Endothelial cell of umbilical vein (primary cell): Measurements from ENCODE around the gene FBXL19. TPM values are rescaled to one million over a fixed set of nuclear protein-coding genes. Genes with fewer than 3 reads are reported as not detected.
A peak's percentile ranks its signal among the peaks of the same experiment; 100 is the strongest.

Experiments
- BruUV-seq: library from RNA; stranded (reverse); fragments of 400-500 nt; replicated peaks from 2 replicates; lab custom pipeline; 2021; lab: Mats Ljungman, UMichigan
- CTCF ChIA-PET: fragments of 300-600, 350-600 bp; sonication (Branson Sonifier 250); formaldehyde crosslinking; loops from one replicate; lab custom pipeline; 2021; ENCODE audit warnings: antibody characterized with exemption, inconsistent platforms; lab: Charles Lee
- POLR2A ChIA-PET: fragments of 300-600, 350-600 bp; sonication (Branson Sonifier 250); formaldehyde crosslinking; loops from one replicate; lab custom pipeline; 2021; ENCODE audit warnings: antibody characterized with exemption, inconsistent platforms; lab: Charles Lee
- DNase-seq: peaks from one replicate; pipeline ENCODE4 v3.0.0-alpha.2; 2011; ENCODE audit warnings: low read depth, low spot score
- FAIRE-seq: peaks from 2 replicates; lab custom pipeline; 2011; peaks lifted over from hg19 to GRCh38; lab: Jason Lieb, UNC
- H2AFZ ChIP-seq: 2 replicates; pipeline ENCODE4 v1.6.0; 2012; ENCODE audit warnings: low read depth, low read length, control low read depth, inconsistent platforms
- H3K27ac ChIP-seq: 2 replicates; pipeline ENCODE4 v1.5.1; 2011; ENCODE audit warnings: low read depth, mild to moderate bottlenecking, control low read depth, low read length, moderate library complexity; ENCODE audit not compliant: insufficient read depth
- H3K27me3 ChIP-seq, 2 experiments: 2 replicates each; pipeline versions ENCODE4 v1.6.0 to v1.6.1; 2011; ENCODE audit warnings: low read length in 2 of 2, mixed read lengths in 1 of 2; ENCODE audit not compliant: control insufficient read depth in 2 of 2, insufficient read depth in 2 of 2
- H3K36me3 ChIP-seq, 2 experiments: 2 replicates in 1 of 2; 3 replicates in 1 of 2; pipeline ENCODE4 v1.5.1; 2011; ENCODE audit warnings: low read length in 2 of 2, mild to moderate bottlenecking in 1 of 2, moderate library complexity in 1 of 2; ENCODE audit not compliant: control insufficient read depth in 2 of 2, insufficient read depth in 2 of 2; ENCODE audit errors: extremely low read depth in 1 of 2
- H3K4me1 ChIP-seq: 3 replicates; pipeline ENCODE4 v1.5.1; 2011; ENCODE audit warnings: mild to moderate bottlenecking, low read length; ENCODE audit not compliant: control insufficient read depth, insufficient read depth; ENCODE audit errors: extremely low read depth
- H3K4me2 ChIP-seq: 2 replicates; pipeline ENCODE4 v1.6.1; 2011; ENCODE audit warnings: low read length, control low read depth, mixed read lengths; ENCODE audit not compliant: insufficient read depth
- H3K4me3 ChIP-seq, 3 experiments: fragments of 200-600 bp in 1 of 3; sonication (generic), shearing (Covaris generic) in 1 of 3; replicated peaks in 1 of 3; 2 replicates each; pipeline ENCODE4 v1.5.1; 2011 to 2016; ENCODE audit warnings: control low read depth in 3 of 3, low read length in 3 of 3, mild to moderate bottlenecking in 2 of 3, inconsistent platforms in 1 of 3, low read depth in 1 of 3, moderate library complexity in 1 of 3; ENCODE audit not compliant: insufficient read depth in 1 of 3
- H3K79me2 ChIP-seq: 2 replicates; pipeline ENCODE4 v1.6.0; 2012; ENCODE audit warnings: low read length, inconsistent platforms; ENCODE audit not compliant: control insufficient read depth, insufficient read depth
- H3K9ac ChIP-seq: replicated peaks from 2 replicates; pipeline ENCODE3; 2011; ENCODE audit warnings: low read length, control low read depth; ENCODE audit not compliant: insufficient read depth; ENCODE audit errors: extremely low read depth
- H3K9me1 ChIP-seq: replicated peaks from 3 replicates; pipeline ENCODE4 v1.6.0; 2011; ENCODE audit warnings: mild to moderate bottlenecking, low read length; ENCODE audit not compliant: control insufficient read depth, insufficient read depth; ENCODE audit errors: extremely low read depth
- H3K9me3 ChIP-seq: replicated peaks from 2 replicates; pipeline ENCODE4 v1.5.1; 2012; ENCODE audit warnings: low read length, inconsistent platforms; ENCODE audit not compliant: control insufficient read depth, insufficient read depth
- H4K20me1 ChIP-seq: replicated peaks from 2 replicates; pipeline ENCODE3; 2011; ENCODE audit warnings: mild to moderate bottlenecking, low read length; ENCODE audit not compliant: control insufficient read depth, insufficient read depth; ENCODE audit errors: extremely low read depth
- CTCF ChIP-seq, 2 donors: IDR thresholded peaks; 1 replicate in 1 of 2; 2 replicates in 1 of 2; pipeline ENCODE4 v1.5.1; 2011; ENCODE audit warnings: low read length in 2 of 2, mild to moderate bottlenecking in 2 of 2, moderate library complexity in 2 of 2, control low read depth in 1 of 2, inconsistent platforms in 1 of 2, low read depth in 1 of 2; ENCODE audit not compliant: insufficient read depth in 1 of 2; ENCODE audit errors: extremely low read depth in 1 of 2
- EZH2 ChIP-seq: IDR thresholded peaks from 2 replicates; pipeline ENCODE4 v1.6.1; 2012; ENCODE audit warnings: borderline replicate concordance, low read depth, mild to moderate bottlenecking, moderate library complexity, low read length, inconsistent platforms; ENCODE audit not compliant: severe bottlenecking
- FOS ChIP-seq: IDR thresholded peaks from 2 replicates; pipeline ENCODE4 v1.6.1; 2011; ENCODE audit warnings: mild to moderate bottlenecking, low read length, moderate library complexity, borderline replicate concordance; ENCODE audit not compliant: insufficient read depth
- GATA2 ChIP-seq: IDR thresholded peaks from 2 replicates; pipeline ENCODE4 v1.7.0; 2011; ENCODE audit warnings: low read depth, mild to moderate bottlenecking, moderate library complexity, mixed read lengths, low read length; ENCODE audit not compliant: insufficient read length, insufficient read depth
- JUN ChIP-seq: IDR thresholded peaks from 2 replicates; pipeline ENCODE4 v1.6.1; 2011; ENCODE audit warnings: borderline replicate concordance, low read depth; ENCODE audit not compliant: insufficient read length, insufficient read depth
- MAX ChIP-seq: IDR thresholded peaks from 2 replicates; pipeline ENCODE4 v1.6.1; 2011; ENCODE audit not compliant: insufficient read depth, insufficient read length
- MYC ChIP-seq: IDR thresholded peaks from one replicate; pipeline ENCODE4 v1.6.1; 2011; ENCODE audit warnings: mild to moderate bottlenecking, low read depth, low read length
- POLR2A ChIP-seq: IDR thresholded peaks from 2 replicates; pipeline ENCODE4 v1.6.1; 2012; ENCODE audit warnings: low read depth, mild to moderate bottlenecking, control low read depth, low read length
- POLR2AphosphoS5 ChIP-seq: IDR thresholded peaks from 2 replicates; pipeline ENCODE4 v1.6.1; 2012; ENCODE audit warnings: low read depth, mild to moderate bottlenecking, control low read depth, low read length, moderate library complexity; ENCODE audit not compliant: insufficient read depth
- dilution Hi-C: fragments of 300-500 bp; cut with MboI; formaldehyde crosslinking; loops from one replicate; pipeline ENCODE4 v1.15.0; 2019; ENCODE audit warnings: low sequenced_read_pairs; ENCODE audit not compliant: extremely low pct_ligation_motif_present
- intact Hi-C: fragments of 100-400 bp; cut with micrococcal nuclease; formaldehyde crosslinking; loops from one replicate; pipeline ENCODE4 v1.10.0; 2022
- polyA plus RNA-seq, 4 experiments: library from polyadenylated mRNA; depleted of rRNA in 3 of 4; stranded (reverse) in 3 of 4; unstranded in 1 of 4; fragments of >200 nt; gene quantifications; 2 replicates each; pipeline versions ENCODE4 v1.2.1 to v1.2.3, GENCODE V29; 2011 to 2012; ENCODE audit warnings: missing spikeins in 1 of 4
- total RNA-seq: library from RNA; stranded (reverse); gene quantifications from 2 replicates; pipeline ENCODE4 v1.2.3, GENCODE V29; 2021

Gene FBXL19
- total and polyA plus RNA-seq, 2 donors (not counting 3 experiments of a cell fraction or from before 2014, with no cell fraction given): 22.1 to 38.0 TPM

GRCh38 chr16:30892670-30893416, 30.5 kb upstream of the FBXL19 start:
- Histone ChIP-seq H2AFZ (no peak overlapping the region), H3K9ac (peak overlapping the region; percentile 85), H3K9me3 (no peaks in the 10 kb centered on the region), H3K4me3 (peak overlapping the region; percentile 39 to 72 (median 63)), H3K4me2 (peak overlapping the region; percentile 78), H3K9me1 (no peaks in the 10 kb centered on the region), H3K36me3 (peaks cover 2 to 3% of the 10 kb centered on the region in 2 experiments), H3K79me2 (peaks cover 9% of the 10 kb centered on the region), H3K27me3 (no peaks in the 10 kb centered on the region), H3K27ac (no peak overlapping the region), H4K20me1 (no peaks in the 10 kb centered on the region), H3K4me1 (peaks cover 13% of the 10 kb centered on the region)
- ChIA-PET CTCF (interaction anchor here (1.2 to 1.7 kb wide), 2 partner anchors 9 to 48 kb away, joined by 5 to 6 read pairs; no protein-coding TSS in a partner anchor), POLR2A (interaction anchor here (0.6 kb wide), 1 partner anchor 31 kb away, joined by 5 read pairs; the partner anchor contains the start of gene FBXL19)
- DNase-seq: no peak
- intact Hi-C loops (no loop called here), dilution Hi-C loops (no loop called here)
- BruUV-seq: no TSS peak
- TF ChIP-seq MAX (no peak), JUN (no peak), POLR2AphosphoS5 (no peak), EZH2 (no peak), FOS (no peak), MYC (no peak), GATA2 (no peak), CTCF (IDR thresholded peaks at IDR 0.05; ENCODE audit: extremely low read depth in 1 of 2, insufficient read depth in 1 of 2, low read depth in 1 of 2, low read length in 2 of 2) (no peak), POLR2A (no peak)
- FAIRE-seq: no peak
